ENCODE measurements around the gene ADGRG7. TPM values are rescaled to one million over a fixed set of nuclear protein-coding genes. Genes with fewer than 3 reads are reported as not detected.

ADGRG7 gene
- polyA plus RNA-seq, 2 of the 4 experiments (the other 2 are of a cell fraction) = 0.09 TPM; not detected in 1

DNA sequence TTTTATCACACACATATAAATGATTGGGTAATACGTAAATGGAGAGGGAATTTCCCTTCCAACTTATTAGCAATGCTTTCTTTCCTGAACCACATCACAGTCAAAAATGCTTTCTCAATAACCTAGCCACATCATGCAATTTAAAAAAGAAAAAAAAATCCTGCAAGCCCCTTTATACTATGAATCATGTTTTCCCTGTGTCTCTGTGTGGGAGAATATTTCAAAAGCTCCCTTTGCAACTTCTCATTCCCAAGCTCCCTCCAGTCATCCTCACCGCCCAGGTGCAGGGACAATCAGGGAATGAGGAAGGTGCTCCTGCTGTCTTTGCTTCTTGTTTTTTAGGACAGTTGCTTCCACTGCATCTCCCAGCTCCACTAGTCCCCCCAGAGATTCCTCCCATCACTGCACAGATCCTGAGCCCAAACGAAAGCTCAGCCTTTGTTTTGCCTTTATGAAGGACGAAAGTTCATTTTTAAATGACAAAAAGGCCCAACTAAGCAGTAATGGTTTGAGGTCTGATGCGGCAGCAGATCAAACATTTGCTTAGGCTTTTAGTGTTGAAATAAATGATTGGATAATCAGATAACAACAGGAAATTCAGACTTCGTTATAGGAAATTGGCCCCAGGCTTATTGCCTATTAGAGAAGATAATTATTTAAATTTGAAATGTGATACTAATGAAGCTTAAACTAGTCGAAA, 47.8 kb upstream of the ADGRG7 start:
- FAIRE-seq (no peak), DNase-seq (ENCODE audit: low read depth in 1 of 2, low spot score in 1 of 2) (no peak), ATAC-seq (no peak)
- H3K4me1 ChIP-seq = peaks cover 9% of the 10 kb centered on the region; the same call in 2 of the 3 replicates
- no peak overlapping the region for H3K4me2 ChIP-seq
- no peak overlapping the region for H3K27ac ChIP-seq
- POLR2A ChIA-PET = no interaction called here
- WGBS (ENCODE audit: missing lambda C conversion rate) = 80% methylated on average over 7 of the region's 7 CpGs
- CTCF ChIA-PET = interaction anchor here (0.6 to 1.9 kb wide), 5 partner anchors 19 to 99 kb away, joined by 3 to 4 read pairs (median 3); no protein-coding TSS in a partner anchor
- H3K4me3 ChIP-seq = no peak overlapping the region
- no peak for TF ChIP-seq HOXA7 (CRISPR knock-in tag; IDR thresholded peaks at IDR 0.05)
- TF ChIP-seq HDAC2 (IDR thresholded peaks at IDR 0.05) = no peak
- no peaks in the 10 kb centered on the region for H3K9me3 ChIP-seq

DNA sequence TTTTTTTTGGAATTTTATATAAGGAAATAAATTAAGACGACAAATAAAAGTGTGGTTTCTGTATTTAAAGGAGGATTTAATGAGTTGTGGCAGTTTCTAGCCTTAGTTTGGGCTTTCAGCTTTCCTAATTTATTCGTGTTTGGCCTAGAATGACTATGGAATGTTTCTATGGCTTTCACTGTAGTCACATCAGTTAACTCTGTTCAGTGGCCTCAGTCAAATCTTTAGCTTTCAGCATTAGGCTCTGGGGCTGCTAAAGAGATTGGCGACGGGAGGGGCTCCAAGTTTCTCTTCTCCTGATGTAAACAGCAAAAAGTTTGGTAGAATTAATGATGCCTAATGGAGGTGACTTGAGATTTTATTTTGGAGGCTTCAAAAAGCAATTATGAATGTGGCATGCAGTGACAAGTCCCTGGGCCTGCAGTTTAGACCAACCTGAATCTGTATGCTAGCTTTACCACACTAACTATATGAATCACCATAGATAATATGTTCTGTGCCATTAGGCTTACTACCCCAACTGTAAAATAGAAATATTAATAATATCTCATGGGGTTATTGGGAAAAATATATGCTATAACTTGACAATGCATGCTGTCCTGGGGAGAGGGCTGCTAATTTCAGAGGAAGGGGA, 47.1 kb upstream of the ADGRG7 start:
- DNase-seq (ENCODE audit: low read depth in 1 of 2, low spot score in 1 of 2) (no peak), ATAC-seq (no peak), FAIRE-seq (no peak)
- ChIA-PET POLR2A (no interaction called here), CTCF (interaction anchor here (0.6 to 1.9 kb wide), 5 partner anchors 18 to 99 kb away, joined by 3 to 4 read pairs (median 3); no protein-coding TSS in a partner anchor)
- Histone ChIP-seq H3K4me2 (no peak overlapping the region), H3K4me3 (no peak overlapping the region), H3K4me1 (peaks cover 2% of the 10 kb centered on the region; the same call in 1 of the 3 replicates), H3K9me3 (no peaks in the 10 kb centered on the region), H3K27ac (no peak overlapping the region)
- no peak for TF ChIP-seq RFX5 (IDR thresholded peaks at IDR 0.05)
- no peak for TF ChIP-seq RARB (CRISPR knock-in tag; IDR thresholded peaks at IDR 0.05)
- no peak for TF ChIP-seq RCOR1 (IDR thresholded peaks at IDR 0.05; ENCODE audit: low read depth, low read length)
- no peak for TF ChIP-seq NR3C1 (IDR thresholded peaks at IDR 0.05)
- TF ChIP-seq, protein P1, sequence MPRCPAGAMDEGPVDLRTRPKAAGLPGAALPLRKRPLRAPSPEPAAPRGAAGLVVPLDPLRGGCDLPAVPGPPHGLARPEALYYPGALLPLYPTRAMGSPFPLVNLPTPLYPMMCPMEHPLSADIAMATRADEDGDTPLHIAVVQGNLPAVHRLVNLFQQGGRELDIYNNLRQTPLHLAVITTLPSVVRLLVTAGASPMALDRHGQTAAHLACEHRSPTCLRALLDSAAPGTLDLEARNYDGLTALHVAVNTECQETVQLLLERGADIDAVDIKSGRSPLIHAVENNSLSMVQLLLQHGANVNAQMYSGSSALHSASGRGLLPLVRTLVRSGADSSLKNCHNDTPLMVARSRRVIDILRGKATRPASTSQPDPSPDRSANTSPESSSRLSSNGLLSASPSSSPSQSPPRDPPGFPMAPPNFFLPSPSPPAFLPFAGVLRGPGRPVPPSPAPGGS (IDR thresholded peaks at IDR 0.05) = no peak
- TF ChIP-seq ZC3H11A (IDR thresholded peaks at IDR 0.05) = no peak
- TF ChIP-seq FOSB (CRISPR knock-in tag; IDR thresholded peaks at IDR 0.05) = no peak
- no peak for TF ChIP-seq EHMT2 (IDR thresholded peaks at IDR 0.05; ENCODE audit: low read depth)
- no peak for TF ChIP-seq HDAC2 (IDR thresholded peaks at IDR 0.05)
- TF ChIP-seq, protein P2, sequence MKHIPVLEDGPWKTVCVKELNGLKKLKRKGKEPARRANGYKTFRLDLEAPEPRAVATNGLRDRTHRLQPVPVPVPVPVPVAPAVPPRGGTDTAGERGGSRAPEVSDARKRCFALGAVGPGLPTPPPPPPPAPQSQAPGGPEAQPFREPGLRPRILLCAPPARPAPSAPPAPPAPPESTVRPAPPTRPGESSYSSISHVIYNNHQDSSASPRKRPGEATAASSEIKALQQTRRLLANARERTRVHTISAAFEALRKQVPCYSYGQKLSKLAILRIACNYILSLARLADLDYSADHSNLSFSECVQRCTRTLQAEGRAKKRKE (CRISPR knock-in tag; IDR thresholded peaks at IDR 0.05; ENCODE audit: low read depth) = no peak
- TF ChIP-seq, protein P3, sequence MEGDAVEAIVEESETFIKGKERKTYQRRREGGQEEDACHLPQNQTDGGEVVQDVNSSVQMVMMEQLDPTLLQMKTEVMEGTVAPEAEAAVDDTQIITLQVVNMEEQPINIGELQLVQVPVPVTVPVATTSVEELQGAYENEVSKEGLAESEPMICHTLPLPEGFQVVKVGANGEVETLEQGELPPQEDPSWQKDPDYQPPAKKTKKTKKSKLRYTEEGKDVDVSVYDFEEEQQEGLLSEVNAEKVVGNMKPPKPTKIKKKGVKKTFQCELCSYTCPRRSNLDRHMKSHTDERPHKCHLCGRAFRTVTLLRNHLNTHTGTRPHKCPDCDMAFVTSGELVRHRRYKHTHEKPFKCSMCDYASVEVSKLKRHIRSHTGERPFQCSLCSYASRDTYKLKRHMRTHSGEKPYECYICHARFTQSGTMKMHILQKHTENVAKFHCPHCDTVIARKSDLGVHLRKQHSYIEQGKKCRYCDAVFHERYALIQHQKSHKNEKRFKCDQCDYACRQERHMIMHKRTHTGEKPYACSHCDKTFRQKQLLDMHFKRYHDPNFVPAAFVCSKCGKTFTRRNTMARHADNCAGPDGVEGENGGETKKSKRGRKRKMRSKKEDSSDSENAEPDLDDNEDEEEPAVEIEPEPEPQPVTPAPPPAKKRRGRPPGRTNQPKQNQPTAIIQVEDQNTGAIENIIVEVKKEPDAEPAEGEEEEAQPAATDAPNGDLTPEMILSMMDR (IDR thresholded peaks at IDR 0.05) = no peak
- no peak for TF ChIP-seq EP300 (IDR thresholded peaks at IDR 0.05)
- TF ChIP-seq GATA3 (IDR thresholded peaks at IDR 0.05; ENCODE audit: borderline replicate concordance) = no peak
- no peak for TF ChIP-seq CBX2 (IDR thresholded peaks at IDR 0.05; ENCODE audit: borderline replicate concordance, low read depth)
- TF ChIP-seq CHD4 (IDR thresholded peaks at IDR 0.05; ENCODE audit: borderline replicate concordance) = no peak
- TF ChIP-seq POLR2A (IDR thresholded peaks at IDR 0.05; ENCODE audit: low read length) = no peak
- TF ChIP-seq ESRRA (IDR thresholded peaks at IDR 0.05; ENCODE audit: borderline replicate concordance, low read length) = no peak
- no peak for TF ChIP-seq TFCP2L1 (CRISPR knock-in tag; IDR thresholded peaks at IDR 0.05)
- 71% methylated on average over 4 of the region's 4 CpGs for WGBS (ENCODE audit: missing lambda C conversion rate)

DNA sequence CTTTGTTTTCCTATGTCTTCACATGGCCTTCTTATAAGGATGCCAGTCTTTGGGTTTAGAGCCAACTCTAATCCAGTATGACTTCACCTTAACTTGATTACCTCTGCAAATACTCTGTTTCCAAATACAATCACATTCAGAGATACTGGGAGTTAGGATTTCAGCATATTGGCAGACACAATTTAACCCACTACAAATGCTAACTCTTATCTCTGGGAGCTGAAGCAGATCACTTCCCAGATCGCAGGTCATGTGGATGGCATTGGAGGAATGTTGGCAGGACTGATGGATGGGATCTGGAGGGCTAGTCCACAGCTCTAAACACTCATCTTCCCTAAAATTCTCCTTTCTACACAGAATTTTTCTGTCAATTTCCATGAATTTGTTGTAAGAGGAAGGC, 46.2 kb upstream of the ADGRG7 start:
- Histone ChIP-seq H3K27ac (no peak overlapping the region), H3K9me3 (no peaks in the 10 kb centered on the region), H3K4me2 (no peak overlapping the region), H3K4me1 (no peaks in the 10 kb centered on the region), H3K4me3 (no peak overlapping the region)
- FAIRE-seq = no peak
- 80% methylated on average over 1 of the region's 1 CpG for WGBS (ENCODE audit: missing lambda C conversion rate)
- POLR2A ChIA-PET = no interaction called here
- CTCF ChIA-PET = interaction anchor here (1.0 kb wide), 1 partner anchor 39 kb away, joined by 3 read pairs; no protein-coding TSS in a partner anchor
- ATAC-seq = no peak
- DNase-seq (ENCODE audit: low read depth in 1 of 2, low spot score in 1 of 2) = no peak
- TF ChIP-seq TFCP2L1 (CRISPR knock-in tag; IDR thresholded peaks at IDR 0.05) (no peak), HEYL (CRISPR knock-in tag; IDR thresholded peaks at IDR 0.05) (no peak), CBX8 (IDR thresholded peaks at IDR 0.05) (no peak), MAFK (IDR thresholded peaks at IDR 0.05; ENCODE audit: partially characterized antibody) (no peak), RARB (CRISPR knock-in tag; IDR thresholded peaks at IDR 0.05) (no peak), EHF (CRISPR knock-in tag; IDR thresholded peaks at IDR 0.05) (no peak), KDM5A (IDR thresholded peaks at IDR 0.05) (no peak), CHD4 (IDR thresholded peaks at IDR 0.05; ENCODE audit: borderline replicate concordance) (no peak)
- TF ChIP-seq, protein P4, sequence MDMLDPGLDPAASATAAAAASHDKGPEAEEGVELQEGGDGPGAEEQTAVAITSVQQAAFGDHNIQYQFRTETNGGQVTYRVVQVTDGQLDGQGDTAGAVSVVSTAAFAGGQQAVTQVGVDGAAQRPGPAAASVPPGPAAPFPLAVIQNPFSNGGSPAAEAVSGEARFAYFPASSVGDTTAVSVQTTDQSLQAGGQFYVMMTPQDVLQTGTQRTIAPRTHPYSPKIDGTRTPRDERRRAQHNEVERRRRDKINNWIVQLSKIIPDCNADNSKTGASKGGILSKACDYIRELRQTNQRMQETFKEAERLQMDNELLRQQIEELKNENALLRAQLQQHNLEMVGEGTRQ (IDR thresholded peaks at IDR 0.05) = no peak
- TF ChIP-seq, protein P5, sequence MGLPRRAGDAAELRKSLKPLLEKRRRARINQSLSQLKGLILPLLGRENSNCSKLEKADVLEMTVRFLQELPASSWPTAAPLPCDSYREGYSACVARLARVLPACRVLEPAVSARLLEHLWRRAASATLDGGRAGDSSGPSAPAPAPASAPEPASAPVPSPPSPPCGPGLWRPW (IDR thresholded peaks at IDR 0.05) = no peak
- TF ChIP-seq, protein P6, sequence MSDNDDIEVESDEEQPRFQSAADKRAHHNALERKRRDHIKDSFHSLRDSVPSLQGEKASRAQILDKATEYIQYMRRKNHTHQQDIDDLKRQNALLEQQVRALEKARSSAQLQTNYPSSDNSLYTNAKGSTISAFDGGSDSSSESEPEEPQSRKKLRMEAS (IDR thresholded peaks at IDR 0.05) = no peak
- TF ChIP-seq, protein P7, sequence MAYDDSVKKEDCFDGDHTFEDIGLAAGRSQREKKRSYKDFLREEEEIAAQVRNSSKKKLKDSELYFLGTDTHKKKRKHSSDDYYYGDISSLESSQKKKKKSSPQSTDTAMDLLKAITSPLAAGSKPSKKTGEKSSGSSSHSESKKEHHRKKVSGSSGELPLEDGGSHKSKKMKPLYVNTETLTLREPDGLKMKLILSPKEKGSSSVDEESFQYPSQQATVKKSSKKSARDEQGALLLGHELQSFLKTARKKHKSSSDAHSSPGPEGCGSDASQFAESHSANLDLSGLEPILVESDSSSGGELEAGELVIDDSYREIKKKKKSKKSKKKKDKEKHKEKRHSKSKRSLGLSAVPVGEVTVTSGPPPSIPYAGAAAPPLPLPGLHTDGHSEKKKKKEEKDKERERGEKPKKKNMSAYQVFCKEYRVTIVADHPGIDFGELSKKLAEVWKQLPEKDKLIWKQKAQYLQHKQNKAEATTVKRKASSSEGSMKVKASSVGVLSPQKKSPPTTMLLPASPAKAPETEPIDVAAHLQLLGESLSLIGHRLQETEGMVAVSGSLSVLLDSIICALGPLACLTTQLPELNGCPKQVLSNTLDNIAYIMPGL (CRISPR knock-in tag; IDR thresholded peaks at IDR 0.05; ENCODE audit: borderline replicate concordance) = no peak
